ENCODE results near the gene SF3A2. TPM values are rescaled to one million over a fixed set of nuclear protein-coding genes. Genes with fewer than 3 reads are reported as not detected.

Gene SF3A2
- total RNA-seq, 1 experiment from 2014 or later = 184 TPM

GRCh38 chr19:2268480-2268830 is 31.8 kb downstream of the SF3A2 start (continued):
- TF ChIP-seq, protein P1, sequence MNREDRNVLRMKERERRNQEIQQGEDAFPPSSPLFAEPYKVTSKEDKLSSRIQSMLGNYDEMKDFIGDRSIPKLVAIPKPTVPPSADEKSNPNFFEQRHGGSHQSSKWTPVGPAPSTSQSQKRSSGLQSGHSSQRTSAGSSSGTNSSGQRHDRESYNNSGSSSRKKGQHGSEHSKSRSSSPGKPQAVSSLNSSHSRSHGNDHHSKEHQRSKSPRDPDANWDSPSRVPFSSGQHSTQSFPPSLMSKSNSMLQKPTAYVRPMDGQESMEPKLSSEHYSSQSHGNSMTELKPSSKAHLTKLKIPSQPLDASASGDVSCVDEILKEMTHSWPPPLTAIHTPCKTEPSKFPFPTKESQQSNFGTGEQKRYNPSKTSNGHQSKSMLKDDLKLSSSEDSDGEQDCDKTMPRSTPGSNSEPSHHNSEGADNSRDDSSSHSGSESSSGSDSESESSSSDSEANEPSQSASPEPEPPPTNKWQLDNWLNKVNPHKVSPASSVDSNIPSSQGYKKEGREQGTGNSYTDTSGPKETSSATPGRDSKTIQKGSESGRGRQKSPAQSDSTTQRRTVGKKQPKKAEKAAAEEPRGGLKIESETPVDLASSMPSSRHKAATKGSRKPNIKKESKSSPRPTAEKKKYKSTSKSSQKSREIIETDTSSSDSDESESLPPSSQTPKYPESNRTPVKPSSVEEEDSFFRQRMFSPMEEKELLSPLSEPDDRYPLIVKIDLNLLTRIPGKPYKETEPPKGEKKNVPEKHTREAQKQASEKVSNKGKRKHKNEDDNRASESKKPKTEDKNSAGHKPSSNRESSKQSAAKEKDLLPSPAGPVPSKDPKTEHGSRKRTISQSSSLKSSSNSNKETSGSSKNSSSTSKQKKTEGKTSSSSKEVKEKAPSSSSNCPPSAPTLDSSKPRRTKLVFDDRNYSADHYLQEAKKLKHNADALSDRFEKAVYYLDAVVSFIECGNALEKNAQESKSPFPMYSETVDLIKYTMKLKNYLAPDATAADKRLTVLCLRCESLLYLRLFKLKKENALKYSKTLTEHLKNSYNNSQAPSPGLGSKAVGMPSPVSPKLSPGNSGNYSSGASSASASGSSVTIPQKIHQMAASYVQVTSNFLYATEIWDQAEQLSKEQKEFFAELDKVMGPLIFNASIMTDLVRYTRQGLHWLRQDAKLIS (CRISPR knock-in tag; IDR thresholded peaks at IDR 0.05; ENCODE audit: borderline replicate concordance) = no peak
- TF ChIP-seq ETV6 (CRISPR knock-in tag; IDR thresholded peaks at IDR 0.05) (no peak), JAZF1 (CRISPR knock-in tag; IDR thresholded peaks at IDR 0.05) (no peak), HMGA2 (CRISPR knock-in tag; IDR thresholded peaks at IDR 0.05) (no peak), CTCF (IDR thresholded peaks at IDR 0.05) (no peak)
- TF ChIP-seq, protein P2, sequence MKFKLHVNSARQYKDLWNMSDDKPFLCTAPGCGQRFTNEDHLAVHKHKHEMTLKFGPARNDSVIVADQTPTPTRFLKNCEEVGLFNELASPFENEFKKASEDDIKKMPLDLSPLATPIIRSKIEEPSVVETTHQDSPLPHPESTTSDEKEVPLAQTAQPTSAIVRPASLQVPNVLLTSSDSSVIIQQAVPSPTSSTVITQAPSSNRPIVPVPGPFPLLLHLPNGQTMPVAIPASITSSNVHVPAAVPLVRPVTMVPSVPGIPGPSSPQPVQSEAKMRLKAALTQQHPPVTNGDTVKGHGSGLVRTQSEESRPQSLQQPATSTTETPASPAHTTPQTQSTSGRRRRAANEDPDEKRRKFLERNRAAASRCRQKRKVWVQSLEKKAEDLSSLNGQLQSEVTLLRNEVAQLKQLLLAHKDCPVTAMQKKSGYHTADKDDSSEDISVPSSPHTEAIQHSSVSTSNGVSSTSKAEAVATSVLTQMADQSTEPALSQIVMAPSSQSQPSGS (CRISPR knock-in tag; IDR thresholded peaks at IDR 0.05; ENCODE audit: borderline replicate concordance, low read depth) = no peak

DNA sequence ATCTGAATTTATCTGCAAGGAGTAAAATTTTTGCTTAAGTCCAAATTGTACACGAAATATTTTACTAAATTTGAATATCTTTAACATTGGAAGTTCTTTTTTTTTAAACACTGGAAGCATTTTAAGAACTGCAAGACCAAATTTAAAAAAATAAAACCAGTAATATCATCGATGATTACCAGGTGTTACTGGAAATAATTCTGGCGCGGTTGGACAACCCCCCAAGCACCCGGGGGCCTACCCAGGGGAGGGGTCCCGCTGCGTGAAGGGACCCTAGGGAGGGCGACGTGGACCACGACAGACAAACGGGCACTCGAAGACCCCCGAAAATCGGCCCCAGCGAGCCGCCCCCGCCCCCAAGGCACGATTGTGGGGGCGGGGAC is 32.2 kb downstream of the SF3A2 start:
- DNase-seq (ENCODE audit: low spot score) (no peak), ATAC-seq (no peak)
- H3K27ac Mint-ChIP-seq = no peak overlapping the region
- H3K4me3 Mint-ChIP-seq = peak overlapping the region; percentile 82
- H3K27me3 Mint-ChIP-seq (ENCODE audit: low read depth) = no peaks in the 10 kb centered on the region; the same call in 1 of the 2 replicates
- ChIA-PET CTCF (no interaction called here), POLR2A (no interaction called here)
- peaks cover 8% of the 10 kb centered on the region for H3K36me3 Mint-ChIP-seq
- TF ChIP-seq ZNF423 (CRISPR knock-in tag; IDR thresholded peaks at IDR 0.05) (peak; percentile 59; the same call in 1 of the 2 replicates), OVOL2 (CRISPR knock-in tag; IDR thresholded peaks at IDR 0.05; ENCODE audit: borderline replicate concordance) (no peak)
- TF ChIP-seq, protein P3, sequence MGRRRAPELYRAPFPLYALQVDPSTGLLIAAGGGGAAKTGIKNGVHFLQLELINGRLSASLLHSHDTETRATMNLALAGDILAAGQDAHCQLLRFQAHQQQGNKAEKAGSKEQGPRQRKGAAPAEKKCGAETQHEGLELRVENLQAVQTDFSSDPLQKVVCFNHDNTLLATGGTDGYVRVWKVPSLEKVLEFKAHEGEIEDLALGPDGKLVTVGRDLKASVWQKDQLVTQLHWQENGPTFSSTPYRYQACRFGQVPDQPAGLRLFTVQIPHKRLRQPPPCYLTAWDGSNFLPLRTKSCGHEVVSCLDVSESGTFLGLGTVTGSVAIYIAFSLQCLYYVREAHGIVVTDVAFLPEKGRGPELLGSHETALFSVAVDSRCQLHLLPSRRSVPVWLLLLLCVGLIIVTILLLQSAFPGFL (CRISPR knock-in tag; IDR thresholded peaks at IDR 0.05; ENCODE audit: borderline replicate concordance) = no peak
- H3K4me1 Mint-ChIP-seq = peaks cover 28% of the 10 kb centered on the region
- H3K9me3 Mint-ChIP-seq = no peaks in the 10 kb centered on the region

DNA sequence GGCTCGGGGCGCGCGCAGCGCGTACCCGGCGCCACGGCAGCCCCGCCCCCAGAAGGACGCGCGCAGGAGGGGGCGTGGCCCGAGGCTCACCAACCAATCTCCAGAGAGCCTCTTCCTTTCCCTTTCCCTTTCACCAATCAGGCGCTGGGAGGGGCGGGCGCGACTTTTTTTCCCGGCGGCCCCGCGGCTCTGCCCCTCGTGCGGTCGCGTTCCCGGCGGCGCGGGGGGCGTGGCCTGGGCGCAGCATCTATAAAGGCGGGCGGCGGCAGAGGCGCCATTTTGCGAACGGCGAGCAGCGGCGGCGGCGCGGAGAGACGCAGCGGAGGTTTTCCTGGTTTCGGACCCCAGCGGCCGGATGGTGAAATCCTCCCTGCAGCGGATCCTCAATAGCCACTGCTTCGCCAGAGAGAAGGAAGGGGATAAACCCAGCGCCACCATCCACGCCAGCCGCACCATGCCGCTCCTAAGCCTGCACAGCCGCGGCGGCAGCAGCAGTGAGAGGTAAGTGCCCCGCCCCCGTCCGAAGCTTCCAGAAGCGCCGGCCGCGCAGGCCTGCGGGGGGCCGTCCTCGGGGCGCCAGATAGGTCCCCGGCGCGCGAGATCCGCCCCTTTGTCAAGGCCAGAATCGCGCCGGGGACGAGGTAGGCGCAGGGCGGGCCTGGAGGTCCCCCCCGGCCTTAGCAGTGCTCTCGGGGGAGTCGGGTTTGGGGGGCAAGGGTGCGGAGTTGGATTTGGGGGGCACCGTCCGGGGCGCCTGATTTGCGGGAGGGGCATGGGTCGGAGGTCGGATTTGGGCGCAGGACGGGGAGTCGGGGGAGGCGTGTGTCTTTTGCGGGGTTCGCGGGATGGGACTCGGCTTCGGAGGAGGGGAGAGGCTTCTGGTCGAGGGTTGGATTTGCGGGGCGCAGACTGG is 32.9 kb downstream of the SF3A2 start:
- peaks cover 33% of the 10 kb centered on the region for H3K4me1 Mint-ChIP-seq
- H3K36me3 Mint-ChIP-seq = peaks cover 8% of the 10 kb centered on the region
- peak overlapping the region; percentile 76; the same call in 1 of the 2 replicates for H3K27ac Mint-ChIP-seq
- H3K27me3 Mint-ChIP-seq (ENCODE audit: low read depth) = no peaks in the 10 kb centered on the region; the same call in 1 of the 2 replicates
- peak overlapping the region; percentile 82 for H3K4me3 Mint-ChIP-seq
- CTCF ChIA-PET = no interaction called here
- DNase-seq (ENCODE audit: low spot score) (peak; percentile 99), ATAC-seq (peak; percentile 79)
- no peaks in the 10 kb centered on the region for H3K9me3 Mint-ChIP-seq
- POLR2A ChIA-PET = interaction anchor here (0.5 to 1.3 kb wide), 3 partner anchors 40 to 273 kb away, joined by 3 to 11 read pairs (median 3); partner anchors contain the start of gene GADD45B
- TF ChIP-seq MXD4 (CRISPR knock-in tag; IDR thresholded peaks at IDR 0.05; ENCODE audit: borderline replicate concordance) (no peak), ZNF232 (CRISPR knock-in tag; IDR thresholded peaks at IDR 0.05) (no peak), FOXP4 (CRISPR knock-in tag; IDR thresholded peaks at IDR 0.05) (0 out of 2 replicates have a peak, but pooled peaks have one; percentile 62), JUN (CRISPR knock-in tag; IDR thresholded peaks at IDR 0.05) (no peak; the same call in 1 of the 2 replicates), TEAD1 (CRISPR knock-in tag; IDR thresholded peaks at IDR 0.05) (peak; percentile 84), ZNF423 (CRISPR knock-in tag; IDR thresholded peaks at IDR 0.05) (no peak), OVOL2 (CRISPR knock-in tag; IDR thresholded peaks at IDR 0.05; ENCODE audit: borderline replicate concordance) (no peak)
- TF ChIP-seq, protein P4, sequence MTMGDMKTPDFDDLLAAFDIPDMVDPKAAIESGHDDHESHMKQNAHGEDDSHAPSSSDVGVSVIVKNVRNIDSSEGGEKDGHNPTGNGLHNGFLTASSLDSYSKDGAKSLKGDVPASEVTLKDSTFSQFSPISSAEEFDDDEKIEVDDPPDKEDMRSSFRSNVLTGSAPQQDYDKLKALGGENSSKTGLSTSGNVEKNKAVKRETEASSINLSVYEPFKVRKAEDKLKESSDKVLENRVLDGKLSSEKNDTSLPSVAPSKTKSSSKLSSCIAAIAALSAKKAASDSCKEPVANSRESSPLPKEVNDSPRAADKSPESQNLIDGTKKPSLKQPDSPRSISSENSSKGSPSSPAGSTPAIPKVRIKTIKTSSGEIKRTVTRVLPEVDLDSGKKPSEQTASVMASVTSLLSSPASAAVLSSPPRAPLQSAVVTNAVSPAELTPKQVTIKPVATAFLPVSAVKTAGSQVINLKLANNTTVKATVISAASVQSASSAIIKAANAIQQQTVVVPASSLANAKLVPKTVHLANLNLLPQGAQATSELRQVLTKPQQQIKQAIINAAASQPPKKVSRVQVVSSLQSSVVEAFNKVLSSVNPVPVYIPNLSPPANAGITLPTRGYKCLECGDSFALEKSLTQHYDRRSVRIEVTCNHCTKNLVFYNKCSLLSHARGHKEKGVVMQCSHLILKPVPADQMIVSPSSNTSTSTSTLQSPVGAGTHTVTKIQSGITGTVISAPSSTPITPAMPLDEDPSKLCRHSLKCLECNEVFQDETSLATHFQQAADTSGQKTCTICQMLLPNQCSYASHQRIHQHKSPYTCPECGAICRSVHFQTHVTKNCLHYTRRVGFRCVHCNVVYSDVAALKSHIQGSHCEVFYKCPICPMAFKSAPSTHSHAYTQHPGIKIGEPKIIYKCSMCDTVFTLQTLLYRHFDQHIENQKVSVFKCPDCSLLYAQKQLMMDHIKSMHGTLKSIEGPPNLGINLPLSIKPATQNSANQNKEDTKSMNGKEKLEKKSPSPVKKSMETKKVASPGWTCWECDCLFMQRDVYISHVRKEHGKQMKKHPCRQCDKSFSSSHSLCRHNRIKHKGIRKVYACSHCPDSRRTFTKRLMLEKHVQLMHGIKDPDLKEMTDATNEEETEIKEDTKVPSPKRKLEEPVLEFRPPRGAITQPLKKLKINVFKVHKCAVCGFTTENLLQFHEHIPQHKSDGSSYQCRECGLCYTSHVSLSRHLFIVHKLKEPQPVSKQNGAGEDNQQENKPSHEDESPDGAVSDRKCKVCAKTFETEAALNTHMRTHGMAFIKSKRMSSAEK (CRISPR knock-in tag; IDR thresholded peaks at IDR 0.05; ENCODE audit: borderline replicate concordance) = no peak
